Amniotic epithelial cell (primary cell): Measurements from ENCODE around the gene TGFBI.

Source experiments
- DNase-seq: peaks from one replicate; pipeline ENCODE4 v3.0.0-alpha.2; 2010; ENCODE audit warnings: low read depth

Gene TGFBI

DNA sequence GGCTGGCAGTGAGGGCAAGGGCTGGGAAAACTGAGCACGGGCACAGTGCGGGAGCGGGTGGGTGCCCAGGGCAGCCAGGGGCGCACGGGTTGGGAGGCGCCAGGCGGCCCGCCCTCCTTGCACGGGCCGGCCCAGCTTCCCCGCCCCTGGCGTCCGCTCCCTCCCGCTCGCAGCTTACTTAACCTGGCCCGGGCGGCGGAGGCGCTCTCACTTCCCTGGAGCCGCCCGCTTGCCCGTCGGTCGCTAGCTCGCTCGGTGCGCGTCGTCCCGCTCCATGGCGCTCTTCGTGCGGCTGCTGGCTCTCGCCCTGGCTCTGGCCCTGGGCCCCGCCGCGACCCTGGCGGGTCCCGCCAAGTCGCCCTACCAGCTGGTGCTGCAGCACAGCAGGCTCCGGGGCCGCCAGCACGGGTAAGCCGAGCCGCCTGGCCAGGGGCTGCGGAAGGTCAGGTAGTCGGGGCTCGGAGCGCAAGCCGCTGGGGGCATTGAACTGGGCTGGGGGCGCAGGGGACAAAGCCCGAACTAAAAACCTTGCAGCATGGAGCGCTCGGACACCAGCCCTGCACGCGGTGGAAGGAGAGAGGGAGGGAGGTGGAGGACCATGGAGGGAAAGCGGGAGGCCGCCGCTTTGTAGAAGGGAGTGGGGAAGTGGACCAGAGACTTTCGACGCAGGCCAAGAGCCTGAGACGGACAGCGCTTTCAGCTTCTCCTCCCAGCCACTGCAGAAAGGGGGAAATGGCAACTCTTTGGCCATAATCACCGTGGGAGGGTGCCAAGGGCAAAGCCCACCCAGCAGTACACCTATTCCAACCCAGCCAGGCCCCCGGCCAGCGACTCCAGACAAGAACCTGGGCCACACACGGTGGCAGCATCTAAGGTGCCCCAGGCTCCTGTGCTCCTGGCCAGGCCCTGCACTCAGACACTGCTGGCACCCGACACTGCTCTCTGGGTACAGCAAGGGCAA, at the start of gene TGFBI:
TSS of gene TGFBI (plus strand) at position 207 of the 961 bp plus-strand sequence. CDS start at position 275, 68 bp downstream.
- DNase-seq: peak; percentile 52

DNA sequence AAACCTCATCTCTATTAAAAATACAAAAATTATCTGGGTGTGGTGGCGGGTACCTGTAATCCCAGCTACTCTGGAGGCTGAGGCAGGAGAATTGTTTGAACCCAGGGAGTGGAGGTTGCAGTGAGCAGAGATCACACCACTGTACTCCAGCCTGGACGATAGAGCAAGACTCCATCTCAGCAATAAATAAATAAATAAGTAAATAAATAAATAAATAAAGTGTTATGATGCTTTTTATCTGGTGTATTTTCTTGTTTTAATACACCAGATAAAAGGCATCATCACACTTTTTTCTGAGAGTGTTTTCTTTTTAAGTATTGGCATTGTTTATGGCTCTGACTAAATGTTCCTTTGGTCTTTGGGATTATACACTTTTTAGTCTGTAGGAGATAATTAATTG, 49.8 kb upstream of the TGFBI start:
- no peak for DNase-seq

DNA sequence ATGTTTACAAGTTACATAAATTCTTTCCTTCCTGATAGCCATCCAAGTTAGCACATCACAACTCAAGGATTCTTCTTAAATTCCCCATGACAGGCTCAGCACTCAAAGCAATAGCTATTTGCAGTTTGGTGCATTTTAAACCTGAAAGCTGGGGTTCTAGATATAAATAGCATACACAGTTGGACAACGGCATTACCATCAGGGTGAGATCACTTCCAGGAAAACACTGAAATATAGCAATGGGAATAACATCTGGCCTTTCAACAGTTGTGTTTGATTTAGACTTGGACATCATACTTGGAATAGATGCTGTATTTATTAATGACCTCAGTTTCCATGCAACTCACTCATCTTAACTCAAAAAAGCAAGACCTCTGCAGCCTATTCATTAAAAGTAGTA, 49.3 kb upstream of the TGFBI start:
- peak; percentile 58 for DNase-seq

DNA sequence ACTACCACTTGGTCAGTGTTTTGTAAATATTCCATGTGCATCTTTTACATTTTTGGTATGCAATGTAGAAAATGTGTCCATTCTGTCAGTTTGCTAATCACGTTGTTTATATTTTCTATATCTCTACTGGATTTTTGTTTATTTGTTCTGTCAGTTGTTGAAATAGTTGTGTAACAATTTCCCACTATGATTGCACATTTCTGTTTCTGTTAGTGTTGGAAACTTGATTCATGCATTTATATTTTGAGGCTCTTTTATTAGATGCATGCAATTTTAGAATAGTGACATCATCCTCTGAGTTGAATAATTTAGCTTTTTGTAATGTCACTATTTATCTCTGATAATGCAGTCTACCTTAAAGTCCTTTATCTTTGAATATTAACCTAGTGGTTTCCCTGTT, 48.2 kb upstream of the TGFBI start:
- peak; percentile 77 for DNase-seq

DNA sequence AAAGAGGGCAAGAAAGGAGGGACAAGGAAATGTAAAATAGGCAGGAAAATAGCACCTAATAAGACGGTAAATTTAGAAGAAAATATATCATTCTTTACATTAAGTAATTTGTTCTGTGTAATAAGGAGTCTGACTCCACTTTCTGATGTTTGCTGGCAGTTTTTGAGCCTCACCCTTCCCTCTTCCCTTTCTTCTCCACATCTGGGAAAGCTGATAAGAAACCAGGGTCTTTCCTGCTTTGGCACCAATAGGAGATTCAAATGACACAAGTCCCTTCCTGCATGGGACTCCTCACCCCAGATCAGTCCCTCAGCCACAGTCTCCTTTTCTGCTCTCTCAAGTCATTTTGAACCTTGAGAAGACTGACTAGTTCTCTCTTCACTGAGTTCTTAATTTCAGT, 42.8 kb upstream of the TGFBI start:
- DNase-seq: no peak

DNA sequence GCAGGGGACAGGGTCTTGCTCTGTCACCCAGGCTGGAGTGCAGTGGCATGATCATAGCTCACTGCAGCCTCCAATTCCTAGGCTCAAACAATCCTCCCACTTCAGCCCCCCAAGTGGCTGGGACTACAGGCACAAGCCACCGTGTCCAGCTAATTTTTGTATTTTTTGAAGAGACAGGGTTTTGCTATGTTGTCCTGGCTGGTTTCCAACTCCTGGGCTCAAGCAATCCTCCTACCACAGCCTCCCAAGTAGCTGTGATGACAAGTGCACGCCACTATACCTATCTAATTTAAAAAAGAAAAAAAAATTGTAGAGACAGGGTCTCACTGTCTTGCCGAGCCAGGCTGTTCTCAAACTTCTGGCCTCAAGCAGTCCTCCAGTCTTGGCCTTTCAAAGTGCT, 42.4 kb upstream of the TGFBI start:
- no peak for DNase-seq

DNA sequence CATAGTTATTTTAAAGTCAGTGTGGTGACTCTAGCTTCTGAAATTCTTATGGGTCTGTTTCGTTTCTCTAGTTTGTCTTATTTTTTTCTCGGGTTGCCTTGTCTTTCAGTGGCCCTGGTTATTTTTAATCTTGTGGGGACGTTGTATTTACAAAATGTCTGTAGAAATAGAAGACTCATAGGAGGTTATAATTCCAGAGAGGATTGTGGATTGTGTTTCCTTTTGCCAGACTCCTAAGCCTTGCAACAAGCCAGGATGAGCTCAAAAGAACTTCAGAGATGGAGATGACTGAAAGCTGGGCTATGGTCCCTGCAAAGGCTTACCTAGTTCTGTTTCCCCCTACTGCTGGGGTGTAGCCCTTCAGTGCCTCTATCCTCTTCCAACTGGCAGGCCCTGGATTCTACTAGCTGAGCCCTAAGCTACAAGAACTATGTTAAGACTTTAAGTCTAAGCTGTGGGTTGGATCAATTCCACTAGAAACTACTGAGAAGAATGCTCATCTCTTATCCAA, 41.8 kb upstream of the TGFBI start:
- DNase-seq: no peak

DNA sequence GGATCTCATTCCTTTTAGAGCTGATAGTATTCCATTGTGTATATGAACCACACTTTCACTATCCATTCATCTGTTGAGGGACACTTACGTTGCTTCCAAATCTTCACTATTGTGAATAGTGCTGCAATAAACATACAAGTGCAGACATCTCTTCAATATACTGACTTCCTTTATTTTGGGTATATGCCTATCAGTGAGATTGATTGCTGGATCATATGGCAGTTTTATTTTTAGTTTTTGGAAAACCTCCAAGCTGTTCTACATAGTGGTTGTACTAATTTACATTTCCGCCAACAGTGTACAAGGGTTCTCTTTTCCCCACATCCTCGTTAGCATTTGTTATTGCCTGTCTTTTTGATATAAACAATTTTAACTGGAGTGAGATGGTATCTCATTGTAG, 40.2 kb upstream of the TGFBI start:
- no peak for DNase-seq

DNA sequence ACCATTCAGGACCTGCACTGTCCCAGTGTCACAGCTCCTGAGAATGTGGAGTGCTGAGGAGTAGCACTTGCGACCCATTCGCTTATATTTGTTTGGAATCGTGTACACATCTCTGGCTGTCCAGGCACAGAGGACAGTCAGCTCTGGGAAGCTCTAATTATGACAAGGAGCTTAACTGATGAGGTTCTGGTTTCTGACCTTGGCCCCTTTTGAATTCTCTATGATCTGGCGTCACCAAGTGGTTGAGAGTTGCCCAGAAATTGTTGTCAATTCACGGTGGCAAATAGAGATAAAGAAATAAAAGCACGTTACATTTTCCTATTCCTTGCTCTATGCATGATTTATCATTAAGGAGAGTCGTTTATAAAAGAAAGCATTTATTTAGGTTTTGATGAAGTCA, 39.1 kb upstream of the TGFBI start:
- no peak for DNase-seq

DNA sequence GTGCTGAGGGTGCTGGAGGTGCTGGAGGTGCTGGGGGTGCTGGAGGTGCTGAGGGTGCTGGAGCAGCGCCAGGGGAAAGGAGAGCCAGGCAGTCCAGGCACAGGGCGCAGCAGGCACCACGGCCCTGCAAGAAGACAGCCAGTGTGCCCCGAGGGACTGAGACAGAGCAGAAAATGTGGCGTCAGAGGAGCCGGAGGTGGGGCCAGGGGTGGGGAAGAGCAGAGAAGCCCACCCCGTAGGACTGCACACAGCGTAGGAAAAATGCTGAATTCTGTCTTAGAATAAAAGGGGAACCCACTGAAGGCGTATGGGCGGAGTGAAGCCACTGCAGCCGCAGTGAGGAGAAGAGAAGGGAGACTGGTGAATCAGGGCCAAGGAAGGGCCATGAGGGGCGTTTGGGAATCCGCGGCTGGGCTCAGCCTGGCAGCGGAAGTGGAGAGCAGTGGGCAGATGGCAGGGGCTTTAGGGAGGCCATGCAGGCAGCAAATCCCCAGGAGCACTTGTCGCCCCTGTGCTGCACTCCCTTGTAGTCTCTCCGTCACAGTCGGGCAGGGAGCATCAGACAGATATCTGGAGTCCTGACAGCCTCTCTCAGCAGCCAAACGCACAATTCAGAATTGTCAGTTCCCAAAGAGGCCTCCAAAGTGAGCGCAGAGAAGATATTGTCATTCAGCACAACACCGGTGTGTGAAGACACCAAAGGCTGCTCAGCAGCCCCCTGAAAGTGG, 38.1 kb upstream of the TGFBI start:
- no peak for DNase-seq

DNA sequence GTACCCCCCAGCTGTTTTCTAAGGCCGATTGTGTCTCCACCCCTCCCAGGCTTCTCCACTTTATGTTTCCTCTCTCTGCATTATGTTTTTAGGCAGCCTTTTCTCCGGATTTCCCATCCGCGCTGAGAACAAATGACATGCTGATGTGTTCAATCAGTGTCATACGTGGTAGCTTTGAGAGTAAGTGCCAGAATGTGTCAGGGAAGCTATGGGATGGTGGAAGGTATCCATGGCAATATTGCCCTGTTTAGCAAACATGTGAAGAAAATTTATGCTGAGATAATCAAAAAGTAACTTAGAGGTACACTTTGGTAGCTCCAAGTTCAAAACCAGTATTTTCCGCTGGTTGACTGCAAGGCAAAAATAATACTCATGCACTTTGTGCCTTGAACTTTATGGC, 37.4 kb upstream of the TGFBI start:
- no peak for DNase-seq

DNA sequence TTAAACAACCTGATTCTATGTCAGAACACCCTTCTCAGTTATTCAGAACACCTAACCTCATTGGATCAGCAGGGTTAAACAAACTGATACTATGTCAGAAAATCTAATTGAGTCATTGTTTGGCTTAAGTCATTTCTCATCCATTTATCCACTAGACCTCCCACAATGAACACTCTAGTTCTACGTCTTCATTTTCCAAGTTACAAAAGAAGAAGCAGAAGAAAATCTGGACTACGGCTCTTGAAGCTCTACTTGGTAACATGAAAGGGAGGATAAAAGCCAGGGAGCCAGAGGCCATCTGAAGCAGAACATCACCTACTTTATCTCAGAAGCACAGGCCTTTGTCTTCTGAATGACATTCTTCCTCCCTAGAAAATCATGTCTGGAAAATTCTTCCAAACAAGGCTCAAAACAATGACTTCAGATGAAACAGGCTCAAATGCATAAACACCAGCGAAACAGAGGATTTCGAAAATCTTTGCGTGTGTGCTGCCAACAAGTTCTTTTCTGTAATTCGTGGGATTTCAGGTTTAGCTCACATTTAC, 35.4 kb upstream of the TGFBI start:
- no peak for DNase-seq

DNA sequence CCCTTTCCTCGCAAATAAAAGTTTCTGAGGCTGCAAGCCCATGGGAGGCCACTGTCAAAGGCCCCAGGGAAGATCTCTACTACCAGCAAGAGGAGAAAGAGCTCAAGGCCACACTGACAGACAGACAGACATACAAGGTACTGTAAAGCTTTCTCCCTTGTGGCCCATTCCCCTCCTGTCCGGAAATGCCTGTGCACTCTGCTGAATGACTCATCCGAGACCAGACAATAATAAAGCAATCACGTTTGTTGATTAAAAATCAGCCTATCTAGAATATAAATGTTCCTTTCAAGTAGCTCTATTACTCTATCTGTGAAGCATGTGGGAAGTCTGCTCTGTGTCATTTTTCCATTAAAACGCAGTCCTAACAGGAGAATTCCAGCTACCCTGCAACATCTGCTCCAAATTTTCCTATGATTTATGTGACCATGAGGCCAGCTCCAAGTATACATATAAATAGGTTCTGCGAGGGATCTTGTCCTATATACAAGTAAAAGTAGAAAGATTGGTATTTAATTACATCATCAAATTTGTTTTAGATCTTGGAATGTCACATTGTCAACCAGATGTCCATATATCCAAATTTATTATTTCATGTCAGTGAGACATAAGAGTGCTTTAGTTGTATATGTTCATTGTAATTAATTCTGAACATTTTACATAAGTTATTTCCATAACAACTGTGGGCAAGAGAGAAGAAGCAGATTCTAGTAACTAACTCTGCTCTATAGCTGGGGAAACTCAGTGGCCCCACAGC, 34.7 kb upstream of the TGFBI start:
- DNase-seq: peak; percentile 94

DNA sequence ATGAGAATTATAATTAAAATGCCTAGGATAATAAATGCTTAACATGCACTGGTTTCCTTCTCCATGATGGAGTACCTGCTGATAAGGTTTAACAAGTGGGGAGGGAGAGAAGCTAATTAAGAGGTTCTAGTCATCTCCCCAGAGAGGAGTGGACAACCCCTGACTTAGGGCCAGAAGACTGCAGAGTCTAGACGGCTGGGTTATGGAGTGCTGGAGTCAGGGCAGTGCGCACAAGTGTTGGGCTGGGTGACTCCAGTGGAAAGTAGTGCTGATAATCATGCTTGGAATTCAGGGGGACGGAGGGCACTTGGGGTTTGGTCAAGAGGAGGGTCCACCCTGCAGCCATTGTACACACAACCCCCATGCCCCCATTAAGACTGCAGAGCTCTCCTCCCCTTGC, 32.8 kb upstream of the TGFBI start:
- no peak for DNase-seq

DNA sequence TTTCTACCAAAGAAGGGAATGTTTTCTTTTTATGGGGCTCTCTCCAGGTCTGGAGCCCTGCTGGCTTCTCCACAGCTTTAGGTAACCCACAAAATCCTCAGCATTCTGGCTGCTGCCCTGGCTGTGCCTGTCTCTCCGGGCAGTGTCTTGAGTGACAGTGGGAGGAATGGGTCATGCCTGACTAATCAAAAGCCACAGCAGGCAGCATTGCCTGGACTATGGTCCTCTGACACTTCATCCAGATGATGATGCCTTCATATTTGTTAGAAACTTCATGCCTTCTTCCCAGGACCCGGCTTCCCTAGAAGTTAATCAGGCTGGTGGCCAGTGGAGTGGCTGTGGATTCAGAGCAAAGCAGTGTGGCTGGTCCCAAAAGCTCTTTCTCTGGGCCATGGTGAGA, 32.2 kb upstream of the TGFBI start:
- no peak for DNase-seq

DNA sequence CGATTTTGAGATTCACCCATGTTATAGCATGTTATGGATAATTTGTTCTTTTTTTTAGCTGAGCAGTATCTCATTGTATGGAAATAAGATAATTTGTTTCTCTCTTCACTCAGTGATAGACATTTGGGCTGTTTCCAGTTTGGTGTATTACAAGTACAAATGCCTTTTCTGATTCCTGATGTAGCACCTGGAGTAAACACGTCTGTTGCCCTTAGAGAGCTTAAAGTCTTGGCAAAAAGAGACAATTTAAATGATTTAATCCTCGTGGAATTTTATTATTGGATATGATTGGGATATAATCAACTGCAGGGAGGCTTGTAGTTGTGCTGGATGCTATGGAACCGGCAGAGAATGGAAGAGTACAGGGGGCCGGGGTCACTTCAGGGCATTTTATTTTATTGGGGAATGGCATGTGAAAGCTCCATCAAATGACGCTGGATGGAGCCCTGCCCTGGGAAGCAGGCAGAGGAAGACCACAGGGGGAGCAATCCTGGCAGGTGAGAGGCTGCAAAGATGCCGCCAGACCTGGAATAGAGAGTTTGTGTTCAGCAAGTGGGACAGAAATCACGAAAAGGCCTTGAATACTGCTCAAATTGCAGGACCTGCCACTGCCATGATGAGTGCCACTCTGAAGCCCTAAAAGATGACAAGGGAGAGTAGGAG, 31.0 kb upstream of the TGFBI start:
- DNase-seq: no peak

DNA sequence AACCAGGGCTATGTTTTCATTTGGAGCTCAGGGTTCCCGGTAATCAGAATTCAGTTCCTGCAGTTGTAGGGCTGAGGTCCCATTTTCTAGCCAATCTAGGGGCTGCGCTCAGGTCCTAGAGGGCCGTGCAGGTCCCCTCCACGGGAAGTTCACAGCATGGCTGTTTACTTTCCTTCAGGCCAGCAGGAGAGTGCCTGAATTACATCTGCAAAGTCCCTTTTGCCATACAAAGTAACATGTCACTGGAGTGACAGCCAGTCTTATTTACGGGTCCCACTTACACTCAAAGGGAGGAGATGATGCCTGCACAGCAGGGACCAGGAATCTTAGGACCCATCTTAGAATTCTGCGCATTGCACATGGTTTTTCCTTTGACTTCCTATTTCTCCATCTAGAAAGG, 29.9 kb upstream of the TGFBI start:
- DNase-seq: no peak

DNA sequence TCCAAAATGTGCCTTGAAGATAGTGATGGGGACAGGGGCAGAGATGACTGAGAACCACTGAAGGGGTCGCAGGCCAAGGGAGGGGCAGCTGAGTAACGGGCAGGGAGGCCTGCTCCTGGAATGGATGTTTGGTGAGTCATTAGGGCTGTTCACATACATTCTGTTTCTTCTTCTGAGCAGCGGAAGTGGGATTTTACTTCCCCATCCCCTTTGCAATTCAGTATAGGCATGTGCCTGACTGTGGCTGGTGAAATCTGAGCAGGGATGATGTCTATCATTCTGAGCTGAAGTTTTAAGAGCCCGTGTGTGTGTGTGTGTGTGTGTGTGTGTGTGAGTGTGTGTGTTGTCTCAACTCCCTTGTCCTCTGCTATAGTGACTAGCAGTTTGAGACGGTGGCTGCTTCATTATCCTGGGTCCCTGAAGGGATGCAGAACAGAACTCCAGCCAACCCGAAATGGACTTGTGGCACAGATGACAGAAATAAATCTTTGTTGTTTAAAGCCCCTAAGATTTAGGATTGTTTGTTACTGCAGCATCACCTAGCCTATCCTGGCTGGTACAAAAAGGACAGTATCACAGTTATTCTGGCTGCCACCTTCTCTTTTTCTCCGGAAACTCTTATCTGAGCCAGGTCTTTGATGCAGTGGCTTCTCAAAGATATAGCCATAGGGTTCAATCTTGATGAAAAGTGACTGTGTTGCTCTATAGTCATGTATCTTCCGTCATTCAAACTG, 29.2 kb upstream of the TGFBI start:
- peak; percentile 89 for DNase-seq

DNA sequence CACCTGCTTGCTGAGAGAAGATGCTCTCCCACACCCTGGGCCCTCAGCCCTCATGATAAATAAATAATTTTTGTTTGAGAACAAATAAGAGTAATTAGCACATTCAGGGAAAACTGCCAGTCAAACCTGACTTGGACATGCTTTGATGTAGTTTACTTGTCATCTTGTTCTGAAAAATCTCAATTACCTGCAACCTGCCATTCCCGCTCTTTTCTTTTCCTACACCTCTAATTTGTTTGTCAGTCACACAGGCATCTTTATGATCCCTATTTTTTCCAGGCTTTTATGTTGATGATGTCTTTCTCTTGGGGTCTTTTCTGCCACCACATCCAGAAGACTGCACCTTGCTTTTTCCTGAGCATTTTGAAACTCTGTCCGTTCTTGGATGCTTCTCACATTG, 28.6 kb upstream of the TGFBI start:
- no peak for DNase-seq

DNA sequence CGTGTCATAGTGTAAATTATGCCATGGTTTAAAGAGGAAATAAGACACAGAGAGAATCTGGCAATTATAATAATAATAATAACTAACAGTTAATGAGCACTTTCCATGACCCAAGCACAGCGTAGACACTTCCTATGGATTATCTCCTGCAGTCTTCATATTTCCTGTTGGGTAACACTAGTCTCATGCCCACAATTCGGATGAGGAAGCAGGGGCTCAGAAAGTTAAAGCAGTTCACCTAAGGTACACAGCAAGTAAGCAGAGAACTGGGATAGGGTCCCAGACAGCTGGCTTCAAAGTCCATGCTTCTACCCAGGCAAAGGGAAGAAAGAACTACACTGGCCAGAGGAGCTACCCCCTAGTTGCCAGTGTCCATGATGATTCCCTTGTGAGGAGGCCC, 27.9 kb upstream of the TGFBI start:
- no peak for DNase-seq

DNA sequence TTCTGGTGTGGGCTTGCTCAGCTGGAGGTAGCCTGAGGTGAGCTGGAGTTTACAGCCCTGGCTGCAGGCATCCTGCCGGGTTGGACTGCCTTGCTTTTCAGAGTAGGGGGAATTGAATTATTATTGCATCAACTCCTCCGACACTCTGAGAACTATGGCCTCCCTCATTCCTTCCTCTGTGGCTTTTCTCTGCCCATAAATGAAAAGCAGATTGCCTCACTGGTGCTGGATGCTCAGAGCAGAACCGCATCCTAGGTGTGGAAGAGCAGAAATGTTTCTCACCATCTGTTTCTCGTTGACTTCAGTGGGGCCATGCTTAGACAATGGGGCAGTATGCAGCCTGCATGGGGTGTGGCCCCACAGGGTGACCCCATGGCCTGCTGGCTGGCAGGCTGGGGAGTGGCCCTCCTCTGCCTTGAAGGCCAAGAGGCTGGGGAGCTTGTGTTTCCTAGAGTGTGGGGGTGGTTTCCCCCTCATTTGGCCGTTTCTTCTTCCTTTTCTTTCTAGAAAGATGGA, 27.3 kb upstream of the TGFBI start:
- peak; percentile 71 for DNase-seq
